Endothelial cell of hepatic sinusoid (primary cell): Measurements from ENCODE around the gene OR8D2.
"Not testable (repeated sequence)": the region's sequence is repeated elsewhere in the genome, so short reads cannot be mapped to it uniquely, and the experiment has no call there.

ENCODE experiments used
- in situ Hi-C: cut with HindIII; loops from 2 replicates; pipeline ENCODE4 v1.10.0; 2017; ENCODE audit warnings: low sequenced_read_pairs

The OR8D2 gene

GRCh38 chr11:124294687-124295086 is 25.3 kb downstream of the OR8D2 start:
- in situ Hi-C loops = no loop called here

- in situ Hi-C loops = no loop called here
Measured at GRCh38 chr11:124285610-124286344, 34.2 kb downstream of the OR8D2 start.

DNA sequence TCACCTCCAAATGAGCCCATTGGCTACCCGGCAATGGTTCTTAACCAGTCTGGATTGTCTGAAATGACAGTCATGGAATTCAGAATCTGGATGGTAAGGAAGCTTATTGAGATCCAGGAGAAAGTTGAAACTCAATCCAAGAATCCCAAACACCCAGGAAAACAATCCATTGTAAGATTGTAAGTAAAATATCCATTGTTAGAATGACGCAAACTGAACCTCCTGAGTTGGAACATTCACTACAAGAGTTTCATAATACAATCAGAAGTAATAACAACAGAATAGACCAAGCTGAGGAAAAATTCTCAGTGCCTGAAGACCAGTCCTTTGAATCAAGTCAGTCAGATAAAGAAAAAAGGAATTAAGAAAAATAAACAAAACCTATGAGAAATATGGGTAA is 41.7 kb downstream of the OR8D2 start:
- in situ Hi-C loops = no loop called here

DNA sequence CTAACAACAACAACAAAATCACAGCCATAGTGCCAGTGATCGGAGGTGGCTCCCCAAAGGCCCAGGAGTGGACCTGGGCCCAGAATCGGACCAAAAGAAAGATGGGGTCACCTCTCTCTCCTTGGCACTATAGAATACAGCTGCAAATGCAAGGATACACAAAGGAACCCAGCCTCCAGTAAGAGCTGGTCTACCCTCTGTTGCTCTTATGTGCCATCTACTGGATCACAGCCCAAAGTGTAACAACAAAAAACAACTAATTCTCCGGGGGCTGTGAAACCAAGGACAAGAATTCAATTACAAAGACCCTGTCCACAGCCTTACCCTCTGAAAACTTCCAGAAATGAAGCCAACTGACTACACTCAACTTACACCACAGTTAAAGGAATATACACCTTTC is 42.2 kb downstream of the OR8D2 start:
- in situ Hi-C loops = no loop called here

- in situ Hi-C loops = no loop called here
Measured at GRCh38 chr11:124277207-124277606, 42.8 kb downstream of the OR8D2 start.

DNA sequence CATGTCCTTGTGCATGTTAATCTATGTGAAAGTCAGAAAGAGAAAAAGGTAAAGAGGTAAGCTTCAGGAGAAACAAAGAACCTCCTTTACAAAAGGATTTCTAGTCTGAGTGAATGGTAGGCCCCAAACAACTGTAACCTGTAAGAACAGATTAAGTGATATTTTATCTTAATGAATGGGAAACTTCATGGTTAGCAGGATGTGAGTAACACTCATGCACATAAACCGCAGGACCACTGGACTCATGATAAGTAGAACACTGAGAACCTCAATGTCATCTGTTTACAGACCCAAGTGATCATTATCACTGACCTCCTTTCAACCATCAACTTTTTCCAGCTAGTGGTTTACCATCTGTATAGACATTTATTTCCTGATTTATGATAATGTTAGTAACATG is 43.9 kb downstream of the OR8D2 start:
- in situ Hi-C loops = no loop called here

DNA sequence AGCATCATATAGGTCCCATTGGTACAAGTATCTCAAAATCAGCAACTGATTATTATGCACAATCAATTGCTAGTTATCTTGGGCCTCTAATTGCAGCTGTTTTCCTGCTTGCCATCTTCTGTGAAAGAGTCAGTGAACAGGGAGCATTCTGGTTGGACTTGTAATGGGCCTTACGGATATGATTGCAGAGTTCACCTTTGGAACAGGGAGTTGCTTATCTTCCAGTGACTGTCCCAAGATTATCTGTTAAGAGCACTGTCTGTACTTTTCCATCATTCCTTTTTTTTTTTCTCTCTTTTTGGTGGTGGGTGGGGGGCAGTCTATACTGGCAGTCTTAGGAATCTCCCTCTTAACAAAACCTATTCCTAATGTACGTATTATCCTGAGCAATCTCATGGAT is 46.0 kb downstream of the OR8D2 start:
- in situ Hi-C loops = no loop called here

DNA sequence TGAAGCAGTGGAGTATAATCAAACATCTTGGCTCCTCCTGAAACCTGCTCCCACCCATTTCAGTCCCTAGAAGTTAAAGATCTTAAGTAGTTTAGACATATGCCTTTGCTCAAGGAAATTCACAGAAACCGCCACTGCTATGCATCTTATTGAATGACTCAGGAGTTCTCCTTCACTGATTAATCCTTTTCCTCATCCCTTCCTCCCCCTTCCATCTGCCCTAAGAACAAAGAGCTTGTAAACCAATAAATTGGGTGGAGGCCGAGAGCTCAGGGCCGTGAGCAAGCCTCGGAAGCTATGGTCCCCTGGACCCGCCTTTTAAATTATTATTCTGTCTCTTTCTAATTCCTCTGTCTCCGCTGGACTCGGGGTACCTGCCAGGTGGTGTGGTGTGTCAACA is 49.1 kb downstream of the OR8D2 start:
- in situ Hi-C loops = not testable (repeated sequence)
